ENCODE results near the gene CA4.

CA4 gene

GRCh38 chr17:60154616-60155426 lies 5.0 kb downstream of the CA4 start:
- H3K36me3 Mint-ChIP-seq (ENCODE audit: insufficient read depth) = peaks cover 7% of the 10 kb centered on the region
- no peak overlapping the region for H3K4me3 Mint-ChIP-seq
- no peaks in the 10 kb centered on the region for H3K9me3 Mint-ChIP-seq
- peaks cover 52 to 96% of the 10 kb centered on the region in 2 donors for H3K27me3 Mint-ChIP-seq
- no peak overlapping the region for H3K27ac Mint-ChIP-seq
- H3K4me1 Mint-ChIP-seq (ENCODE audit: low read depth in 2 of 2) = peaks cover 8 to 9% of the 10 kb centered on the region in 2 donors
- no peak for DNase-seq
- no peak for ATAC-seq (replicated peaks)

DNA sequence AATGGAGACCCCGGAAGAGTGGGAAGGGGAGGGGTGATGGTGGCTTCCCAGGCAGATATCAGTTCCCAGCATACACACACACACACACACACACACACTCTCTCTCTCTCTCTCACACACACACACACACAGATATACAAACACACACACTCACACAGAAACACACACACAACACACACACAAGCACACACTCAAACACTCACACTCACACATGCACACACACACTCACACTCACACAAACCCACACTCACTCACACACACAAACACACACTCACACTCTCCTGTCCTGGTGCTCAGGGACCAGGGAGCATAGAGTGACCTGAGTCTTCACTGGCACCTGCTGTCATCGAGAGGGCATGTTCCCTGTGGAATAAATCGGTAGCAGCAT lies 5.6 kb downstream of the CA4 start:
- ATAC-seq (replicated peaks) (no peak), DNase-seq (no peak)
- Mint-ChIP-seq H3K9me3 (no peaks in the 10 kb centered on the region), H3K36me3 (ENCODE audit: insufficient read depth) (peaks cover 7% of the 10 kb centered on the region), H3K27ac (no peak overlapping the region), H3K4me1 (ENCODE audit: low read depth in 2 of 2) (peaks cover 8 to 9% of the 10 kb centered on the region in 2 donors), H3K4me3 (no peak overlapping the region), H3K27me3 (peaks cover 58 to 100% of the 10 kb centered on the region in 2 donors)

GRCh38 chr17:60155815-60156214 lies 6.0 kb downstream of the CA4 start:
- Mint-ChIP-seq H3K27me3 (peaks cover 59 to 100% of the 10 kb centered on the region in 2 donors), H3K4me1 (ENCODE audit: low read depth in 2 of 2) (peaks cover 6 to 8% of the 10 kb centered on the region in 2 donors), H3K36me3 (ENCODE audit: insufficient read depth) (peaks cover 7% of the 10 kb centered on the region), H3K27ac (no peak overlapping the region), H3K4me3 (no peak overlapping the region), H3K9me3 (no peaks in the 10 kb centered on the region)
- DNase-seq (no peak), ATAC-seq (replicated peaks) (no peak)

DNA sequence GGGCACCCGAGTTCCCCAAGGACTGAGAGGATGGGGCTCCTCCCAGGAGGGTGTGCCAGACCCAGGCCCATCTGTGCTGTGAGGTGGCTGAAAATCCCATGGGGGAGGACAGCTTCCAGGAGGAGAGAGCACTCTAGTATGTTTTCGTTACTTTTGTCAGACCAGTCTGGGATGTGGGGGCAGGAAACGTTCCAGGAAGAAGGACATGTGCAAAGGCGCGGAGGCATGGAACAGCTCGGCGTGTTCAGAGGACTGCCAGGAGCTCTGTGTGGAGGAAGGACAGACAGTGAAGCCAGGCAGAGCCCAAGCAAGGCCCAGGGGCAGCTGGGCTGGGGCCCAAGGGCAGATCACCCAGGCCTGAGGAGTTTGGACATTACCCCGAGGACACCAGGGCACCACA lies 7.0 kb downstream of the CA4 start:
- H3K27me3 Mint-ChIP-seq = peaks cover 60 to 100% of the 10 kb centered on the region in 2 donors
- H3K4me3 Mint-ChIP-seq = no peak overlapping the region
- peaks cover 7% of the 10 kb centered on the region for H3K36me3 Mint-ChIP-seq (ENCODE audit: insufficient read depth)
- H3K27ac Mint-ChIP-seq = no peak overlapping the region
- H3K4me1 Mint-ChIP-seq (ENCODE audit: low read depth in 2 of 2) = no peaks in the 10 kb centered on the region
- ATAC-seq (replicated peaks) (no peak), DNase-seq (no peak)
- H3K9me3 Mint-ChIP-seq = no peaks in the 10 kb centered on the region

DNA sequence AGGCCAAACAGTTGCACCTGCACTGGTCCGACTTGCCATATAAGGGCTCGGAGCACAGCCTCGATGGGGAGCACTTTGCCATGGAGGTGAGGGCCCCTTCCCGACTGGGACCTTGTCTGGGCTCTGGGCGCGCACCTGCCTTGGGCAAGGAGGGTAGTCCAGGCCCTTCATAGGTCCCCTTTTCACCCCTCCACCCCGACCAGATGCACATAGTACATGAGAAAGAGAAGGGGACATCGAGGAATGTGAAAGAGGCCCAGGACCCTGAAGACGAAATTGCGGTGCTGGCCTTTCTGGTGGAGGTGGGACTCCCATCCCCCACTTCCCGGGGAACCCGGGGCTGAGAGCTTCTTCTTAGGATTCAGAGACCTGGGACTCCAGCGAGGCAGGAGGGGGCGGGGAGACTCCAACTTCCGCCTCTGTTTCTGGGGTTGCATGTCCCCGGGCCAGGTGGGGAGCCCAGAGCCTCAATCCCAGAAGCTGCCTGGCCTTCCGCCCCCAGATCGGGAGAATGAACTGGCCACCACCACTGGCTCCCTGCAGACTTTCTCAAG lies 7.8 kb downstream of the CA4 start:
- H3K27ac Mint-ChIP-seq = no peak overlapping the region
- no peak for DNase-seq
- peaks cover 62 to 100% of the 10 kb centered on the region in 2 donors for H3K27me3 Mint-ChIP-seq
- peaks cover 0 to 5% of the 10 kb centered on the region in 2 donors for H3K4me1 Mint-ChIP-seq (ENCODE audit: low read depth in 2 of 2)
- H3K36me3 Mint-ChIP-seq (ENCODE audit: insufficient read depth) = peaks cover 7% of the 10 kb centered on the region
- H3K9me3 Mint-ChIP-seq = no peaks in the 10 kb centered on the region
- no peak overlapping the region for H3K4me3 Mint-ChIP-seq
- ATAC-seq (replicated peaks) = no peak

GRCh38 chr17:60158751-60159478 lies 9.1 kb downstream of the CA4 start:
- H3K4me1 Mint-ChIP-seq (ENCODE audit: low read depth in 2 of 2) = peaks cover 0 to 5% of the 10 kb centered on the region in 2 donors
- H3K4me3 Mint-ChIP-seq = no peak overlapping the region
- no peak overlapping the region for H3K27ac Mint-ChIP-seq
- ATAC-seq (replicated peaks) (no peak), DNase-seq (no peak)
- peaks cover 4% of the 10 kb centered on the region for H3K36me3 Mint-ChIP-seq (ENCODE audit: insufficient read depth)
- H3K9me3 Mint-ChIP-seq = no peaks in the 10 kb centered on the region
- H3K27me3 Mint-ChIP-seq = peaks cover 59 to 100% of the 10 kb centered on the region in 2 donors

DNA sequence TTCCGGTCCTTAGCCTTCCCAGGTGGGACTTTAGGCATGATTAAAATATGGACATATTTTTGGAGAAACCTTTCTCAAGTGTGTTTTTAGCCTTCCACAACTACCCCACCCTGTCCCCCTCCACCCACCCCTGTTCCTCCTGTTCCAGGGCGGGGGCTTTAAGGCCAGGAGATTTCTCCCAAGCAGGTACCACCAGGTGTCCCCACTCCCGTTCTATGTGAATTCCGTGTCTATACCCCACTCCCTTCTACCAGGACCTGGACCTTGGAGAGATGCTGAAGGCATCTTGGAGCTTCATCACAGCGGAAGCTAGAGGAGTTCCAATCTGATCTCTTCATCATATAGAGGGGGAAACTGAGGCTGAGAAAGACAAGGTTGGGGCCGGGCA lies 9.7 kb downstream of the CA4 start:
- DNase-seq (no peak), ATAC-seq (replicated peaks) (no peak)
- Mint-ChIP-seq H3K4me1 (ENCODE audit: low read depth in 2 of 2) (peaks cover 0 to 5% of the 10 kb centered on the region in 2 donors), H3K36me3 (ENCODE audit: insufficient read depth) (peaks cover 4% of the 10 kb centered on the region), H3K4me3 (no peak overlapping the region), H3K27me3 (peaks cover 59 to 100% of the 10 kb centered on the region in 2 donors), H3K27ac (no peak overlapping the region), H3K9me3 (no peaks in the 10 kb centered on the region)

- Mint-ChIP-seq H3K9me3 (no peaks in the 10 kb centered on the region), H3K4me3 (no peak overlapping the region), H3K36me3 (ENCODE audit: insufficient read depth) (peaks cover 4% of the 10 kb centered on the region), H3K27me3 (peaks cover 51 to 86% of the 10 kb centered on the region in 2 donors), H3K27ac (peak overlapping the region; percentile 71 to 92), H3K4me1 (ENCODE audit: low read depth in 2 of 2) (peaks cover 0 to 5% of the 10 kb centered on the region in 2 donors)
- DNase-seq (no peak), ATAC-seq (replicated peaks) (no peak)
Observed at GRCh38 chr17:60160829-60161501, 11.2 kb downstream of the CA4 start.

- H3K36me3 Mint-ChIP-seq (ENCODE audit: insufficient read depth) = peaks cover 4% of the 10 kb centered on the region
- DNase-seq = no peak
- no peak for ATAC-seq (replicated peaks)
- H3K27me3 Mint-ChIP-seq = peaks cover 44 to 78% of the 10 kb centered on the region in 2 donors
- peaks cover 0 to 5% of the 10 kb centered on the region in 2 donors for H3K4me1 Mint-ChIP-seq (ENCODE audit: low read depth in 2 of 2)
- peak overlapping the region in 1 of 2 donors; percentile 71 for H3K27ac Mint-ChIP-seq
- H3K4me3 Mint-ChIP-seq = no peak overlapping the region
- H3K9me3 Mint-ChIP-seq = no peaks in the 10 kb centered on the region
Observed at GRCh38 chr17:60161598-60162330, 12.0 kb downstream of the CA4 start.

GRCh38 chr17:60163108-60163784 lies 13.5 kb downstream of the CA4 start:
- DNase-seq (no peak), ATAC-seq (replicated peaks) (no peak)
- Mint-ChIP-seq H3K36me3 (ENCODE audit: insufficient read depth) (no peaks in the 10 kb centered on the region), H3K27ac (no peak overlapping the region), H3K9me3 (no peaks in the 10 kb centered on the region), H3K4me1 (ENCODE audit: low read depth in 2 of 2) (peaks cover 0 to 5% of the 10 kb centered on the region in 2 donors), H3K27me3 (peaks cover 34 to 71% of the 10 kb centered on the region in 2 donors), H3K4me3 (no peak overlapping the region)

DNA sequence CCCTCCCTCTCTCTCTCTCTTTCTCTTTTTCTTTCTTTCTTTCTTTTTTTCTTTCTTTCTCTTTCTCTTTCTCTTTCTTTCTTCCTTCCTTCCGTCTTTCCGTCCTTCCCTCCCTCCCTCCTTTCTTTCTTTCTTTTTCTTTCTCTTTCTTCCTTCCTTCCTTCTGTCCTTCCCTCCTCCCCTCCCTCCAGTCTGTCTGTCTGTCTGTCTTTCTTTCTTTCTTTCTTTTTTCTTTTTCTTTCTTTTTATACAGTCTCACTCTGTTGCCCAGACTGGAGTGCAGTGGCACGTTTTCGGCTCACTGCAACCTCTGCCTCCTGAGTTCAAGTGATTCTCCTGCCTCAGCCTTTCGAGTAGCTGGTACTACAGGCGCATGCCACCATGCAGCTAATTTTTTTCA lies 14.4 kb downstream of the CA4 start:
- ATAC-seq (replicated peaks) (no peak), DNase-seq (no peak)
- no peak overlapping the region for H3K4me3 Mint-ChIP-seq
- peaks cover 0 to 5% of the 10 kb centered on the region in 2 donors for H3K4me1 Mint-ChIP-seq (ENCODE audit: low read depth in 2 of 2)
- H3K9me3 Mint-ChIP-seq = no peaks in the 10 kb centered on the region
- H3K27me3 Mint-ChIP-seq = peaks cover 30 to 62% of the 10 kb centered on the region in 2 donors
- no peaks in the 10 kb centered on the region for H3K36me3 Mint-ChIP-seq (ENCODE audit: insufficient read depth)
- H3K27ac Mint-ChIP-seq = no peak overlapping the region

DNA sequence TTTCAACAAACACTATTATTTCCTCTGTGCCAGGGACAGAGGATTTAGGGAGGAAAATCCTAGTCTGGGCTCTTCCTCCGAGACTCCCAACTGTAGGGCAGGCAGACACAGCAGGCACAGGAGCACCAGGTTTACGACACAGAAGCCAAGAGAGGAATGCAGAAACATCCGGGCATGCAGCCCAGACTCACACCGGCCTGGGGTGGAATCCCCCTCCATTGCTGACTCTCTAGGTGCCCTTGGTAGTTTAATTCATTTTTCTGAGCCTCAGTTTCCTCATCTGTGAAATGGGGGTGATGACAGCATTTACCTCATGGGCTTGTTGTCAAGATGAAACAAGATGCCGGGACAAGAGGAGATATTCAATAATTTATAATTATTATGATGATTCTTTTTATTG lies 14.9 kb downstream of the CA4 start:
- Mint-ChIP-seq H3K4me1 (ENCODE audit: low read depth in 2 of 2) (peaks cover 0 to 5% of the 10 kb centered on the region in 2 donors), H3K27ac (no peak overlapping the region)
- DNase-seq = no peak

More for the DNA sequence above, 14.9 kb downstream of the CA4 start:
- Mint-ChIP-seq H3K36me3 (ENCODE audit: insufficient read depth) (no peaks in the 10 kb centered on the region), H3K27me3 (peaks cover 28 to 57% of the 10 kb centered on the region in 2 donors), H3K9me3 (no peaks in the 10 kb centered on the region), H3K4me3 (no peak overlapping the region)
- no peak for ATAC-seq (replicated peaks)
